Psoas muscle (tissue), 8 donors: ENCODE measurements around the gene SNX10. TPM values are rescaled to one million over a fixed set of nuclear protein-coding genes. Genes with fewer than 3 reads are reported as not detected.

ENCODE experiments used
- ATAC-seq, 4 donors: fragments of 200-7000 bp; cut with Tn5 transposase; one replicate each; pipeline ENCODE4 v1.9.1; 2020; ENCODE audit warnings: moderate library complexity in 3 of 4, mild to moderate bottlenecking in 2 of 4
- DNase-seq, 2 donors: peaks; one replicate each; pipeline ENCODE4 v3.0.0-alpha.2; 2020
- H3K27ac ChIP-seq: fragments of 200-600 bp; one replicate; pipeline ENCODE4 v1.8.0; 2022
- H3K27me3 ChIP-seq, 3 donors: fragments of 200-600 bp in 1 of 3; one replicate each; pipeline versions ENCODE4 v1.6.1 to v1.8.0; 2013 to 2022; ENCODE audit warnings: low read length in 2 of 3, mild to moderate bottlenecking in 2 of 3, moderate library complexity in 1 of 3; ENCODE audit not compliant: insufficient read depth in 3 of 3
- H3K36me3 ChIP-seq, 2 donors: fragments of 200-600 bp in 1 of 2; one replicate each; pipeline versions ENCODE4 v1.6.1 to v1.8.0; 2013 to 2022; ENCODE audit warnings: low read depth in 1 of 2, mild to moderate bottlenecking in 1 of 2, moderate library complexity in 1 of 2; ENCODE audit not compliant: insufficient read depth in 1 of 2
- H3K4me1 ChIP-seq: fragments of 200-600 bp; one replicate; pipeline ENCODE4 v1.8.0; 2022
- H3K4me3 ChIP-seq: fragments of 200-600 bp; one replicate; pipeline ENCODE4 v1.8.0; 2022; ENCODE audit warnings: mild to moderate bottlenecking
- H3K9me3 ChIP-seq: fragments of 200-600 bp; one replicate; pipeline ENCODE4 v1.8.0; 2022
- WGBS, 3 donors: extraction: QIAGEN DNeasy Blood & Tissue Kit; methylation state at CpG; one replicate each; pipeline versions ENCODE4 v1.1.6 to v1.1.7; 2013; 5-methylcytosine and 5-hydroxymethylcytosine counted together
- intact Hi-C, 2 donors: fragments of 100-400 bp; cut with DNase I; formaldehyde crosslinking; loops; one replicate each; pipeline versions ENCODE4 v1.11.0 to v1.14.2; 2022
- polyA plus RNA-seq, 3 donors: library from polyadenylated mRNA; stranded (reverse); fragments of 200-250 nt; gene quantifications; one replicate each; pipeline ENCODE4 v1.2.3, GENCODE V29; 2013
- total RNA-seq, 4 donors: library from RNA; stranded (reverse); fragmentation: NEBNext Ultra II Directional in 2 of 4; extraction: Animal tissue kit (Norgen Biotek cat#: 25700) in 2 of 4; gene quantifications; one replicate each; pipeline versions ENCODE4 v1.2.1 to v1.2.4, GENCODE V29; 2021 to 2023
- TF ChIP-seq, protein P1 (sequence below): fragments of 200-600 bp; IDR thresholded peaks from one replicate; pipeline ENCODE4 v1.8.0; 2022; ENCODE audit warnings: antibody characterized with exemption
- donor health status: healthy with polysubstance abuse.
- donor health status: DM: no; HTN: no; CAD: no; lungs with moderate emphysema.
- donor health status: Bipolar disorder and iron deficiency.
- donor health status: healthy.
- donor health status: DM: yes; HTN: yes; CAD: no.
- donor health status: DM: no; HTN: no; CAD: no.
- donor health status: DM: no; HTN: no; CAD: no.
- donor health status: DM: yes; HTN: yes; CAD: no.

The SNX10 gene
- total and polyA plus RNA-seq, 7 donors: 0.25 to 1.4 (median 0.97) TPM

DNA sequence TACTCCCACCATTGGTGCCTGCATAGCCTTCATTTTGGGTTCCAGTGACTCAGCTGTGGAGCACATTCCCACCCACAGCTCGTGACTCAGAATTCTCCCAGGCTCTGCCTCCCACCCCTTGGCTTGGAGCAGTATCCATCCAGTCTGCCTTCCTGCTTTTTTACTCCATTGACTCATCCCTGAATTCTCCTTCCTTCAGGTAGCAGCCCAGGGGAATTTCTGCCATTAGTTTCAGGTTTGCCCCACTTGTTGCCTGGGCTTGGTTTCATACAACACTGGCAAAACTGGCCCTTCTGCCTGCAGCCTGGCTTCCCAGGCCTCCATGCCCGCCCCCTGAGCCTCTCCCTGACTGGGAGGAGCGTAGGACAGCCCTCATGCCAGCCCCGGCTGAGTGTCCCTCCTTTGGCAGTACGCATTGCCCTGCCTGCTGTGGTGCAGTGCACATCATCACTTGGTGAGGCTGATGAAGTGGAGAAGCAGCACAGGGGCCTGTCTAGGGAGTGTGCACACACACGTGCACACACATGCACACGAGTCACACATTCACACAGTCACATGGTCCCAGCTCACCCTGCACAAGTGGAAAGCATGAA is 55.0 kb downstream of the SNX10 start:
- Histone ChIP-seq H3K9me3 (no peaks in the 10 kb centered on the region), H3K27me3 (no peaks in the 10 kb centered on the region), H3K4me3 (no peak overlapping the region), H3K4me1 (no peaks in the 10 kb centered on the region), H3K36me3 (no peaks in the 10 kb centered on the region), H3K27ac (no peak overlapping the region)
- DNase-seq (no peak), ATAC-seq (no peak)
- TF ChIP-seq, protein P1, sequence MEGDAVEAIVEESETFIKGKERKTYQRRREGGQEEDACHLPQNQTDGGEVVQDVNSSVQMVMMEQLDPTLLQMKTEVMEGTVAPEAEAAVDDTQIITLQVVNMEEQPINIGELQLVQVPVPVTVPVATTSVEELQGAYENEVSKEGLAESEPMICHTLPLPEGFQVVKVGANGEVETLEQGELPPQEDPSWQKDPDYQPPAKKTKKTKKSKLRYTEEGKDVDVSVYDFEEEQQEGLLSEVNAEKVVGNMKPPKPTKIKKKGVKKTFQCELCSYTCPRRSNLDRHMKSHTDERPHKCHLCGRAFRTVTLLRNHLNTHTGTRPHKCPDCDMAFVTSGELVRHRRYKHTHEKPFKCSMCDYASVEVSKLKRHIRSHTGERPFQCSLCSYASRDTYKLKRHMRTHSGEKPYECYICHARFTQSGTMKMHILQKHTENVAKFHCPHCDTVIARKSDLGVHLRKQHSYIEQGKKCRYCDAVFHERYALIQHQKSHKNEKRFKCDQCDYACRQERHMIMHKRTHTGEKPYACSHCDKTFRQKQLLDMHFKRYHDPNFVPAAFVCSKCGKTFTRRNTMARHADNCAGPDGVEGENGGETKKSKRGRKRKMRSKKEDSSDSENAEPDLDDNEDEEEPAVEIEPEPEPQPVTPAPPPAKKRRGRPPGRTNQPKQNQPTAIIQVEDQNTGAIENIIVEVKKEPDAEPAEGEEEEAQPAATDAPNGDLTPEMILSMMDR: no peak
- intact Hi-C loops: no loop called here
- whole genome bisulfite sequencing, 3 donors: 51 to 57% (median 54%) methylated on average over 6 to 7 of the region's 7 CpGs

GRCh38 chr7:26348234-26348851 is 56.7 kb downstream of the SNX10 start:
- no peaks in the 10 kb centered on the region for H3K36me3 ChIP-seq
- no peak for DNase-seq
- ATAC-seq: no peak
- TF ChIP-seq, protein P1: no peak
- H3K9me3 ChIP-seq: no peaks in the 10 kb centered on the region
- H3K4me1 ChIP-seq: no peaks in the 10 kb centered on the region
- 77 to 82% (median 78%) methylated on average over 9 to 10 of the region's 10 CpGs for WGBS, 3 donors
- H3K27me3 ChIP-seq: no peaks in the 10 kb centered on the region
- H3K27ac ChIP-seq: no peak overlapping the region
- intact Hi-C loops: no loop called here
- no peak overlapping the region for H3K4me3 ChIP-seq

DNA sequence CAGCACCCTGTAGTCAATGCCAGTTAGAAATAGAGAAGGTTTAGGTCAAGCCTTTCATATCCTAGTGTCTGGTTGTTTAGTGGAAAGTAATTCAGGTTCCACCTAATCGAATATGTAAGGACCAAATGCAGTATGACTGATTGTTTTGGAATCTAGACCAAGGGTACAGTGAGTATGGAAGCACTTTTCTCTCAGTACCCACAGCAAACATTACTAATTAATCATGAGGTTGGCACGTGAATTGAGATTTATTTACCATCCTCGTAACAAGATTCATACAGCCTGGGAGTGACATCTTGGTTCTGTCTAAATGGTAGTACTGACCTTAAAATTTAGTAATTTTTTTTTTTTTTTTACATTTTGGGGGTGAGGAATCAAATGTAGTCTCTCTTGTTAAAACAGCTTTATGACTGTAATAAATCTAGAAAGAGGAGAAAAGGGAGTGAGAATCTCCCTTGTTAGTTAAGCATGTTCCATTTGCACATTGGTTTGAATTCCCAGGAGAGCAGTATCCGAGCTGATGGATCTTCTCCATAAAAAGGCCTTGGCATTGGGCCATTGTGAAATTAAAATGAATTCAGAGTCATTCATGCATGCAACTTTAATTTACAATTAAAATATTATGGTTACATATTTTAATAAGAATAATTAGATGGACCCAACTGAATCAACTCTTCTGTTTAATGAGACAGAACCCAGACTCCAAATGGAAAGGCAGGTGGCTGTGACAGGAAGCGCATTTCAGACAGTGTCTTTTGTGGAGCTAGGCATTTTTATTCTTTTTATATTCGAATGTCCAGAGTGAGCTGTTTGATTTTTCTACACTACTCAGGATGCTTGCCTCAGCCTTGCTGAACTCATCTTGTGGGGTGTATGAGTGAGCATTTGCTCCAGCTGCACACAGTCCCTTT is 57.6 kb downstream of the SNX10 start:
- no peaks in the 10 kb centered on the region for H3K36me3 ChIP-seq
- DNase-seq (no peak), ATAC-seq (no peak)
- no peak overlapping the region for H3K4me3 ChIP-seq
- H3K27ac ChIP-seq: no peak overlapping the region
- H3K9me3 ChIP-seq: no peaks in the 10 kb centered on the region
- no peaks in the 10 kb centered on the region for H3K4me1 ChIP-seq
- TF ChIP-seq, protein P1: no peak
- intact Hi-C loops: no loop called here
- 59 to 63% (median 62%) methylated on average over 6 of the region's 6 CpGs for WGBS, 3 donors
- H3K27me3 ChIP-seq: no peaks in the 10 kb centered on the region

- Histone ChIP-seq H3K36me3 (no peaks in the 10 kb centered on the region), H3K4me1 (no peaks in the 10 kb centered on the region), H3K9me3 (no peaks in the 10 kb centered on the region), H3K27me3 (no peaks in the 10 kb centered on the region), H3K4me3 (no peak overlapping the region), H3K27ac (no peak overlapping the region)
- TF ChIP-seq, protein P1: no peak
- ATAC-seq: no peak
- 86 to 89% (median 86%) methylated on average over 1 of the region's 1 CpG for WGBS, 3 donors
- no peak for DNase-seq
- intact Hi-C loops: no loop called here
Observed at GRCh38 chr7:26351171-26351570, 59.5 kb downstream of the SNX10 start.
